ENCODE results near the gene C11orf71.

The C11orf71 gene

GRCh38 chr11:114358716-114359115 is 41.6 kb downstream of the C11orf71 start:
- DNase-seq (ENCODE audit: low read depth) = no peak

DNA sequence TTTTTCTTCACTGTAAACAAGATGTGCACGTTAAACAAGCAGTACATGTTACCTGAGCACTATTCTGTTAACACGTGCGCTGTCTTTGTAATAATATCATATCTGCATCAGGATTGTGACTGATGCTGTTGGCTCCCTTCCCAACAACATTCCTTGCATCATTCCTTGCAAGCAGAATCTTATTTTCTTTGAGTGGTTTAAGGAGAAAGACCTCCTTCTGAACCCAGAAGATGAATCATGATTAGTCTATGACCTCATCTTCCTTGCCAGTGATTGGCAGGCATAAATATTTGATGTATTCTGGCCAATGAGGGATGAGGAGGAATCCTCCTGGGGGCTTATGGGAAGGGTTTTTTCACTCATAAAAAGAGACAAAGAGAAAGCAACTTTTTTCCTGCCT is 46.2 kb downstream of the C11orf71 start:
- DNase-seq (ENCODE audit: low read depth) = no peak

DNA sequence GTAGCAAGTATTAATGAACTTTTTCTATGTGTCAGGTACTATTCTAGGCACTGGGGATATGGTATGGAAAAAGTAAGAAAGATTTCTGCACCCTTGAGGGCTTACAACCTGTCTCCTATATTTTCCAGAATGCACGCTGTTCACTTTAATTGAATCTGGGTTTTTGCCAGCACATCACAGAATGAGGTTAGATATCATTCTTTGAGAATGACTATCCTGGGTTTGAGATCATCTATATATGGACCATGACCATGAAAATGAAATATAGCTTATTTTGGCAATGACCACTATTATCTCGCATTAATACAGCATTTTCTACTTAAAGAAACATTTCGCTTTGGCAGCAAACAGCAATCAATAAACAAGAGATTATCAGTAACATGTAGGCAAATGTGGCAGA is 46.9 kb downstream of the C11orf71 start:
- DNase-seq (ENCODE audit: low read depth) = no peak

- no peak for DNase-seq (ENCODE audit: low read depth)
Observed at GRCh38 chr11:114350022-114350421, 50.3 kb downstream of the C11orf71 start.
